CD4-positive, alpha-beta T cell treated with Interleukin-6 for 4 hours (primary cell): ENCODE results near the gene ADAMTS15.
A peak's percentile ranks its signal among the peaks of the same experiment; 100 is the strongest.
"Not testable (repeated sequence)": the region's sequence is repeated elsewhere in the genome, so short reads cannot be mapped to it uniquely, and the experiment has no call there.

Source experiments
- DNase-seq: peaks from one replicate; pipeline ENCODE4 v3.0.0-alpha.2; 2020; ENCODE audit warnings: mixed read lengths

The ADAMTS15 gene

GRCh38 chr11:130437848-130438247 lies 10.6 kb upstream of the ADAMTS15 start:
- DNase-seq: no peak

- DNase-seq: not testable (repeated sequence)
Measured at GRCh38 chr11:130438401-130439159, 9.9 kb upstream of the ADAMTS15 start.

- DNase-seq: peak; percentile 7
Measured at GRCh38 chr11:130439160-130439519, 9.3 kb upstream of the ADAMTS15 start.

- no peak for DNase-seq
Measured at GRCh38 chr11:130439876-130440275, 8.6 kb upstream of the ADAMTS15 start.

GRCh38 chr11:130441719-130442118 lies 6.7 kb upstream of the ADAMTS15 start:
- DNase-seq: no peak

- DNase-seq: no peak
Measured at GRCh38 chr11:130442737-130443136, 5.7 kb upstream of the ADAMTS15 start.

GRCh38 chr11:130445788-130446187 lies 2.7 kb upstream of the ADAMTS15 start:
- no peak for DNase-seq

GRCh38 chr11:130448039-130448415 lies 418 bp upstream of the ADAMTS15 start:
- DNase-seq: no peak

- no peak for DNase-seq
Measured at GRCh38 chr11:130449310-130449990, 1.0 kb downstream of the ADAMTS15 start.

GRCh38 chr11:130449996-130450769 lies 1.7 kb downstream of the ADAMTS15 start:
- DNase-seq: no peak

GRCh38 chr11:130451231-130452019 lies 3.0 kb downstream of the ADAMTS15 start:
- no peak for DNase-seq

GRCh38 chr11:130452176-130452575 lies 3.7 kb downstream of the ADAMTS15 start:
- DNase-seq: no peak

GRCh38 chr11:130452940-130453339 lies 4.5 kb downstream of the ADAMTS15 start:
- DNase-seq: no peak

GRCh38 chr11:130454491-130455252 lies 6.2 kb downstream of the ADAMTS15 start:
- DNase-seq: no peak

- DNase-seq: no peak
Measured at GRCh38 chr11:130455483-130456127, 7.2 kb downstream of the ADAMTS15 start.

- no peak for DNase-seq
Measured at GRCh38 chr11:130456286-130456685, 7.8 kb downstream of the ADAMTS15 start.

- DNase-seq: no peak
Measured at GRCh38 chr11:130457623-130458409, 9.4 kb downstream of the ADAMTS15 start.

- DNase-seq: no peak
Measured at GRCh38 chr11:130458410-130458729, 9.9 kb downstream of the ADAMTS15 start.

GRCh38 chr11:130459521-130459920 lies 11.1 kb downstream of the ADAMTS15 start:
- DNase-seq: no peak

- DNase-seq: no peak
Measured at GRCh38 chr11:130462101-130462885, 13.8 kb downstream of the ADAMTS15 start.
